Effector CD8-positive, alpha-beta T cell (primary cell): Measurements from ENCODE around the gene OR2J1.
"Not testable (repeated sequence)": the region's sequence is repeated elsewhere in the genome, so short reads cannot be mapped to it uniquely, and the experiment has no call there.

Source experiments
- DNase-seq: peaks from one replicate; lab custom pipeline; 2025; lab: John Stamatoyannopoulos, UW
- total RNA-seq, 4 experiments: gene quantifications; one replicate each; lab custom pipeline; 2026; lab: John Stamatoyannopoulos, UW

The OR2J1 gene
- 0 to 0.09 (median 0) reads per million in 4 experiments for total RNA-seq

- DNase-seq = no peak
Measured at GRCh38 chr6:29099190-29099589, at the start of gene OR2J1. OR2J1 (plus strand) TSS chr6:29099490; CDS start chr6:29100943, 1,453 bp downstream.

GRCh38 chr6:29051680-29052079 is 47.6 kb upstream of the OR2J1 start:
- no peak for DNase-seq

- DNase-seq = no peak
Measured at GRCh38 chr6:29071831-29072723, 27.2 kb upstream of the OR2J1 start.

- DNase-seq = no peak
Measured at GRCh38 chr6:29079203-29079602, 20.1 kb upstream of the OR2J1 start.

- no peak for DNase-seq
Measured at GRCh38 chr6:29081312-29081711, 18.0 kb upstream of the OR2J1 start.

- no peak for DNase-seq
Measured at GRCh38 chr6:29082457-29082856, 16.8 kb upstream of the OR2J1 start.

- DNase-seq = no peak
Measured at GRCh38 chr6:29087213-29087612, 12.1 kb upstream of the OR2J1 start, which contains the start of gene OR2B3. OR2B3 (minus strand) TSS chr6:29087313; CDS start chr6:29087248, 65 bp downstream.

- DNase-seq = no peak
Measured at GRCh38 chr6:29092957-29093356, 6.3 kb upstream of the OR2J1 start.

- DNase-seq = no peak
Measured at GRCh38 chr6:29097803-29098202, 1.5 kb upstream of the OR2J1 start.

- no peak for DNase-seq
Measured at GRCh38 chr6:29107758-29108157, 8.5 kb downstream of the OR2J1 start, which contains the start of gene OR2J3. OR2J3 (plus strand) TSS chr6:29108058; CDS start chr6:29111891, 3,833 bp downstream.

GRCh38 chr6:29112135-29112534 is 12.8 kb downstream of the OR2J1 start:
- DNase-seq = no peak

GRCh38 chr6:29114964-29115363 is 15.7 kb downstream of the OR2J1 start:
- not testable (repeated sequence) for DNase-seq

- DNase-seq = no peak
Measured at GRCh38 chr6:29129326-29130012, 30.2 kb downstream of the OR2J1 start.

GRCh38 chr6:29130644-29131043 is 31.4 kb downstream of the OR2J1 start:
- no peak for DNase-seq

GRCh38 chr6:29131691-29132090 is 32.4 kb downstream of the OR2J1 start:
- no peak for DNase-seq

- no peak for DNase-seq
Measured at GRCh38 chr6:29137724-29138123, 38.4 kb downstream of the OR2J1 start.

GRCh38 chr6:29141606-29142005 is 42.3 kb downstream of the OR2J1 start:
- no peak for DNase-seq

GRCh38 chr6:29142309-29142708 is 43.0 kb downstream of the OR2J1 start:
- DNase-seq = no peak

- DNase-seq = no peak
Measured at GRCh38 chr6:29146179-29146578, 46.9 kb downstream of the OR2J1 start.

- DNase-seq = no peak
Measured at GRCh38 chr6:29147074-29147473, 47.8 kb downstream of the OR2J1 start.

- DNase-seq = not testable (repeated sequence)
Measured at GRCh38 chr6:29149444-29149843, 50.2 kb downstream of the OR2J1 start.
